ENCODE results near the gene PDE6B.
"Not testable (repeated sequence)": the region's sequence is repeated elsewhere in the genome, so short reads cannot be mapped to it uniquely, and the experiment has no call there.

Gene PDE6B

GRCh38 chr4:624705-625590 lies at the start of gene PDE6B:
TSS of gene PDE6B (plus strand) at chr4:625573. CDS start at chr4:625627, 54 bp downstream.
- FAIRE-seq (no peak), DNase-seq (ENCODE audit: extremely low spot score, insufficient read length, low read depth) (no peak)

GRCh38 chr4:576245-576821 lies 49.0 kb upstream of the PDE6B start, which contains the start of gene TMEM271:
TSS of gene TMEM271 (minus strand) at chr4:576295. CDS start at chr4:576062, 233 bp downstream.
- DNase-seq (ENCODE audit: extremely low spot score, insufficient read length, low read depth) (no peak), FAIRE-seq (no peak)

GRCh38 chr4:576991-577498 lies 48.3 kb upstream of the PDE6B start:
- DNase-seq (ENCODE audit: extremely low spot score, insufficient read length, low read depth) (no peak), FAIRE-seq (no peak)

- FAIRE-seq (no peak), DNase-seq (ENCODE audit: extremely low spot score, insufficient read length, low read depth) (no peak)
These were observed 47.6 kb upstream of the PDE6B start for GRCh38 chr4:577499-578450.

- FAIRE-seq (no peak), DNase-seq (ENCODE audit: extremely low spot score, insufficient read length, low read depth) (no peak)
These were observed 46.6 kb upstream of the PDE6B start for GRCh38 chr4:578451-579443.

- FAIRE-seq = no peak
- DNase-seq (ENCODE audit: extremely low spot score, insufficient read length, low read depth) = no peak
These were observed 45.7 kb upstream of the PDE6B start for GRCh38 chr4:579543-580175.

GRCh38 chr4:581181-581580 lies 44.2 kb upstream of the PDE6B start:
- DNase-seq (ENCODE audit: extremely low spot score, insufficient read length, low read depth) (no peak), FAIRE-seq (no peak)

- DNase-seq (ENCODE audit: extremely low spot score, insufficient read length, low read depth) (no peak), FAIRE-seq (no peak)
These were observed 43.5 kb upstream of the PDE6B start for GRCh38 chr4:581753-582361.

- no peak for FAIRE-seq
- no peak for DNase-seq (ENCODE audit: extremely low spot score, insufficient read length, low read depth)
These were observed 41.6 kb upstream of the PDE6B start for GRCh38 chr4:583820-584219.

- no peak for DNase-seq (ENCODE audit: extremely low spot score, insufficient read length, low read depth)
- FAIRE-seq = no peak
These were observed 37.6 kb upstream of the PDE6B start for GRCh38 chr4:587671-588350.

- DNase-seq (ENCODE audit: extremely low spot score, insufficient read length, low read depth) = no peak
- FAIRE-seq = no peak
These were observed 37.0 kb upstream of the PDE6B start for GRCh38 chr4:588351-588849.

- no peak for FAIRE-seq
- no peak for DNase-seq (ENCODE audit: extremely low spot score, insufficient read length, low read depth)
These were observed 36.0 kb upstream of the PDE6B start for GRCh38 chr4:589219-589963.

- DNase-seq (ENCODE audit: extremely low spot score, insufficient read length, low read depth) (no peak), FAIRE-seq (no peak)
These were observed 35.0 kb upstream of the PDE6B start for GRCh38 chr4:590313-590841.

- not testable (repeated sequence) for DNase-seq (ENCODE audit: extremely low spot score, insufficient read length, low read depth); FAIRE-seq
These were observed 33.2 kb upstream of the PDE6B start for GRCh38 chr4:592178-592577.

GRCh38 chr4:592825-593520 lies 32.4 kb upstream of the PDE6B start:
- FAIRE-seq (no peak), DNase-seq (ENCODE audit: extremely low spot score, insufficient read length, low read depth) (no peak)

- no peak for DNase-seq (ENCODE audit: extremely low spot score, insufficient read length, low read depth)
- FAIRE-seq = no peak
These were observed 26.4 kb upstream of the PDE6B start for GRCh38 chr4:598925-599324.
